Endometrium (tissue), 2 donors: ENCODE data around the gene ZNF711.
"Not testable (repeated sequence)": the region's sequence is repeated elsewhere in the genome, so short reads cannot be mapped to it uniquely, and the experiment has no call there.

ENCODE experiments used
- FAIRE-seq: peaks from 2 replicates; lab custom pipeline; 2012; peaks lifted over from hg19 to GRCh38; lab: Jason Lieb, UNC
- donor health status: control.
- donor health status: control.

The ZNF711 gene

GRCh38 chrX:85243761-85244449 is at the start of gene ZNF711, which contains the start of gene SATL1:
Gene ZNF711, plus strand, starts transcription at chrX:85243991. Its CDS starts 3,582 bp downstream, at chrX:85247573.
Gene SATL1, minus strand, starts transcription at chrX:85243779. Its CDS starts 134,811 bp downstream, at chrX:85108968.
- FAIRE-seq, result no peak

- no peak for FAIRE-seq
Measured at GRCh38 chrX:85196319-85196718, 47.5 kb upstream of the ZNF711 start.

GRCh38 chrX:85203461-85203970 is 40.3 kb upstream of the ZNF711 start:
- no peak for FAIRE-seq

DNA sequence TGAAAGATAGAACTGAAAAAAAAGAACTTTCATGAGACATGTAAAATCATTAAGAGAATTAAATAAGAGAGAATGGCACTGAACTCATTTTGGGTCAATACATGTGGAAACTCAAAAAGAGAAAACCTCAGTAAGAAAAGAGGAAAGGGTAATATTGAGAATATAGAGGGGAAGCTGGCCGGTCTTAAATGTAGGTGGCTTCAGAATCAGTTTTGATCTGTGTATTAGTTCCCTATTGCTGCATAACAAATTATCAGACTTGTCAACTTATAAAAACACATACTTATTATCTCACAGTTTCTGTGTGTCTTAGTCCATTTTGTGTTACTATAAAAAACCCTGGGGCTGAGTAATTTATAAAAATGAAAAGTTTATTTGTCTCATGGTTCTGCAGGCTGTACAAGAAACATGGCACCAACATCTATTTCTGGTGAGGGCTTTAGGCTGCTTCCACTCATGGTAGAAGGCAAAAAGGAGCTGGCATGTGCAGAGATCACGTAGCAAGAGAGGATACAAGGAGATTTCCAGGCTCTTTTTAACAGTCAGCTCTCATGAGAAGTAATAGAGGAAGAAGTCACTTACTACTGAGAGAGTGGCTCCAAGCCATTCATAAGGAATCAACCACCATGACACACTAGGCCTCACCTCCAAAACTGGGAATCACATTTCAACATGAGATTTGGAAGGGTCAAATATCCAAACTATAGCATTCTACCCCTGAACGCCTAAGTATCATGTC is 29.8 kb upstream of the ZNF711 start:
- no peak for FAIRE-seq

GRCh38 chrX:85215946-85216345 is 27.8 kb upstream of the ZNF711 start:
- FAIRE-seq, result no peak

DNA sequence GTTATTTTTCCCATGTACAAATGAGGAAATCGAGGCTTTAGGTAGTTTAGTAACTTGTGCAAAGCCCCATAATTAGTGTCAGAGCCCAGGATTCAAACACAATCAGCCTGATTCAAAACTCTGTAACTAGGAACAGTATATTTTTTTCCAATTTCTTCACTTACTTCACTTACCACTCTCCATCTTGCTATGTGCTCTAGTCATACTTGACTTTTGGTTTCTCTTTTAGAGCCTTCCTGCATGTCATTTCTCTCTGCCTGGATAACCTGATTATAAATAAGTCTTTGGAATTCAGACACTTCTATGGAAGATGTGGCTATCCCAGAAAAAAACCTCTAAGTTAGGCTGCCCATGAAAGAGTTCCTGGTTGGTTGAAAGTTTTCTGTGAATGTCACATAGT is 22.4 kb upstream of the ZNF711 start:
- FAIRE-seq, result no peak

GRCh38 chrX:85223359-85223758 is 20.4 kb upstream of the ZNF711 start:
- FAIRE-seq, result no peak

- no peak for FAIRE-seq
Measured at GRCh38 chrX:85243155-85243554, 636 bp upstream of the ZNF711 start.

DNA sequence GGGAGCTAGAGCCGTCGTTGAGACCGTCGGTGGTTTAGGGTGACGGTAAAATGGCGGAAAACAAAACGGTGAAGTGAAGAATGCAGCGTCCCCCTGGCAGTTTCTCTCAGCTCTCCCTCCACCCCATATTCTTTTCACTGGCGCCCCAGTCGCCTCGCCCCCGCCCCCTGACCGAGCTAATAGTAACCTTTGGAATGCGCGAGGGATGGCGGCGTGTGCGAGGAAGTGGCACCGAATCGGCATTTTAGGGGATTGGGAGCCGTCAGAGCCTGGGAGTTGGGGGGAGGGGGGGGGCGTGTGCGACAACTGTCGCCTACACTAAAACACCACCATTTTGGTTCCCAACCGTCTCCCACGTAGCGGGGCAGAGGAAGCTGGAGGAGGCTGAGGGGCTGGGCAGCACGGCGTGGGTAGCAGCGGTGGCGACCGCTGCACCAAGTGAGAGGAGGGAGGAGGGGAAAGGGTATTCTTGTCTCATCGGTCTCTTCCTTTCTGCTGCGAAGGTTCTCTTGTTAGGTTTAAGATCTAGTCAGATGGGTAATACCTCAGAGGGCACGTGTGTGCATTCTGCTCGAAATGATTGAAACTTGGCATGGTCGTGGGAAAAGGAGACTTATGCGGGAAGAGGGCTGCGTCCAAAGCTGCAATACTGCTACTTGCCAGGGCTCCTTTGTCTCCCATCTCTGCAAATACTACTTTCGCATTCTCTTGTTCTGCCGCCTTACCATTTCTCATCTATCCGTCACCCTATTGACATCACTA is 840 bp downstream of the ZNF711 start:
- no peak for FAIRE-seq

DNA sequence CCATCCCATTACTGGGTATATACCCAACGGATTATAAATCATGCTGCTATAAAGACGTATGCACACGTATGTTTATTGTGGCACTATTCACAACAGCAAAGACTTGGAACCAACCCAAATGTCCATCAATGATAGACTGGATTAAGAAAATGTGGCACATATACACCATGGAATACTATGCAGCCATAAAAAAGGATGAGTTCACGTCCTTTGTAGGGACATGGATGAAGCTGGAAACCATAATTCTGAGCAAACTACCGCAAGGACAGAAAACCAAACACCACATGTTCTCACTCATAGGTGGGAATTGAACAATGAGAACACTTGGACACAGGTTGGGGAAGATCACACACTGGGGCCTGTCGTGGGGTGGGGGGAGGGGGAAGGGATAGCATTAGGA is 41.5 kb downstream of the ZNF711 start:
- FAIRE-seq, result not testable (repeated sequence)

DNA sequence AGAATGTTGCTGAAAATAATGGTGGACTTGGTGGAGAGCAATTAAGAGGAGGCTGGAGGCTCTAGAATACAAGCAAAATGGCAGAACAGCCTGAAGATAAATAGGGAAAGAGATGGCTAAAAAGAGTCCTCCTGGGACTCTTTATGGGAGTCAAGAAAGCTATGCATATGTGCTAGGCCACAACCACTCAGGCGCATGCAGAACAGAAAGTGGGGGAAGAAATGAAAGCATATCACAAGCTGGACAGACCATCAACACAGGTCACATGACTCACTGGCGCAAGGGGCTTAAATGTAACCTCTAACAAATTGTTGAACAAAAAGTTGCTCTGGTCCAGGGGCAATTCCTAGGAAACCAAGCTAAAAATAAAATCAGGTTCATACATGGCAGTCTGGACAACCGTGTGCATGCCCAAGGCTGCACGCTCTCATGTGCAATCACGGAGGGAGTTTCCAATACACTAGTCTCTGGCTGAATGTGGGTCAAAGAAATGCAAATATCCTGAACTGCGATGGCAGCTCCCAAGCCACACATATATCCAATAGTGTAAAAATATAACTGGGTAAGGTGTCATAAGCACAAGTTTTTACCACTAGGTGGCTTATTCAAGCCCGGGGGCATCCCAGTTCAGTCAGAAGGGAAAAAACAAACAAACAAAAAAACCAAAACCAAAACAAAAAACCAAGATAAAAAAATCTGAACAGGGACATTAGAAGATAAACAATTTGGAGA is 45.4 kb downstream of the ZNF711 start:
- no peak for FAIRE-seq

DNA sequence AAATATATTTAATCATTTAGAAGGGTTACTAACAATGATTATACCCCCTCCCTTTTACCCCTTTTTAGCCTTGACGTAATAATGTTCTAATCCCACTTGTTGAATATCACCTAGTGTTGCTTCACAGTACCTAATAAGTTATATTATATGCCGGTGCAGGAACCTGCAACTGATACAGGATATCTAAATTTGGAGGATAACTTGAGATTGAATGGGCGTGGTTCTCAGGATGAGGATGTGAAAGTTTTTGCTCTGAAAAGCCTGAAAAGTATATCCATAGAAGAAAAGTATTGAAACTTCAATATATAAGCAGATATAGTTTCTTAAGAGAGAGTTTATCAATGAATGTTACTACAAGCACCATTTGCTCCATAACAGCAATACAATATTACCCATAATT is 59.8 kb downstream of the ZNF711 start:
- FAIRE-seq, result no peak

DNA sequence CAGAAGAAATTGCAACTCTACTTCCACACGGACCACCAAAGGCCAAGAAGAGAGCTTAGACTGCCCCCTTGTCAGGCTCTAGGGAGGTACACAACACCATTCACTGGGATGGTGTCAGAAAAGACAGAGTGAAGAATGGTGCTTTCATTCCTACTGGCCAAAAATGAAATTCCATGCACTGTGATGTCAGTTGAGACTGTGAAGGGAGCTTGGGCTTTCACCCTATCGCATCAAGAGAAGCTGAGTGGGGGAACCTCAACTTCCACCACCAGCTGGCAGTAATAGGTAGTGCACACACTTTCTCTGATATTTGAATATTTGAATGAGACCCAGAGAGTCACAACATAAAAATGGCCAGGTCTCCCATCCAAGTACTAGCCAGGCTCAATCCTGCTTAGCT is 65.9 kb downstream of the ZNF711 start:
- no peak for FAIRE-seq

GRCh38 chrX:85311348-85311747 is 67.6 kb downstream of the ZNF711 start:
- not testable (repeated sequence) for FAIRE-seq
